Breast epithelium (tissue), 3 donors: ENCODE results near the gene TTC39A.

Experiments used
- POLR2A ChIP-seq: fragments of 450-650 bp; IDR thresholded peaks from one replicate; pipeline ENCODE4 v1.6.1; 2016; ENCODE audit warnings: antibody characterized with exemption, mild to moderate bottlenecking, moderate library complexity
- POLR2AphosphoS5 ChIP-seq, 3 donors: sonication (generic); formaldehyde crosslinking; IDR thresholded peaks; one replicate each; pipeline ENCODE4 v1.6.1; 2017; ENCODE audit warnings: antibody characterized with exemption in 3 of 3
- TF ChIP-seq, protein P1 (sequence below), 3 donors: fragments of 450-650 bp; IDR thresholded peaks; one replicate each; pipeline ENCODE4 v1.5.1; 2016 to 2017; ENCODE audit warnings: antibody characterized with exemption in 3 of 3, mild to moderate bottlenecking in 3 of 3, moderate library complexity in 3 of 3

DNA sequence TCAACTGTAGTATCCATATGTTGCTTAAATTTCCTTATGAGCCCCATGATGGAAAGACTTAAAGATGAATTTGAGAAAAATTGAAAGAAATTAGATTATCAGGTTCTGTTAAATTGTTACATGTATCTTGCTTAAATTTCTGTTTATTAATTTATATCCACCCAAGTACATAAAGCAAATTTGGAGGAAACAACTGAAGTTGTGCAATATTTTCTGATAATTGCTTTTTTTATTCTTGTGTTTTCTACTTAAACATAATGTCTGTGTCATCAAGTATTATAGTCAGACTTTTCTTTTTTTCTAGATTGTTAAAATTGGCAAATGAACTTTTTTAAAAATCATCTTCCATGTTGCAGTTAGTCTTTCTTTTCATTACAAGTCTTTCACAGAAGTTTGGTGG, 57.4 kb downstream of the TTC39A start:
- TF ChIP-seq POLR2AphosphoS5 (IDR thresholded peaks at IDR 0.05) (no peak), POLR2A (no peak)
- TF ChIP-seq, protein P1, sequence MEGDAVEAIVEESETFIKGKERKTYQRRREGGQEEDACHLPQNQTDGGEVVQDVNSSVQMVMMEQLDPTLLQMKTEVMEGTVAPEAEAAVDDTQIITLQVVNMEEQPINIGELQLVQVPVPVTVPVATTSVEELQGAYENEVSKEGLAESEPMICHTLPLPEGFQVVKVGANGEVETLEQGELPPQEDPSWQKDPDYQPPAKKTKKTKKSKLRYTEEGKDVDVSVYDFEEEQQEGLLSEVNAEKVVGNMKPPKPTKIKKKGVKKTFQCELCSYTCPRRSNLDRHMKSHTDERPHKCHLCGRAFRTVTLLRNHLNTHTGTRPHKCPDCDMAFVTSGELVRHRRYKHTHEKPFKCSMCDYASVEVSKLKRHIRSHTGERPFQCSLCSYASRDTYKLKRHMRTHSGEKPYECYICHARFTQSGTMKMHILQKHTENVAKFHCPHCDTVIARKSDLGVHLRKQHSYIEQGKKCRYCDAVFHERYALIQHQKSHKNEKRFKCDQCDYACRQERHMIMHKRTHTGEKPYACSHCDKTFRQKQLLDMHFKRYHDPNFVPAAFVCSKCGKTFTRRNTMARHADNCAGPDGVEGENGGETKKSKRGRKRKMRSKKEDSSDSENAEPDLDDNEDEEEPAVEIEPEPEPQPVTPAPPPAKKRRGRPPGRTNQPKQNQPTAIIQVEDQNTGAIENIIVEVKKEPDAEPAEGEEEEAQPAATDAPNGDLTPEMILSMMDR (IDR thresholded peaks at IDR 0.05) = no peak
